ENCODE measurements around the gene YIPF2.

DNA sequence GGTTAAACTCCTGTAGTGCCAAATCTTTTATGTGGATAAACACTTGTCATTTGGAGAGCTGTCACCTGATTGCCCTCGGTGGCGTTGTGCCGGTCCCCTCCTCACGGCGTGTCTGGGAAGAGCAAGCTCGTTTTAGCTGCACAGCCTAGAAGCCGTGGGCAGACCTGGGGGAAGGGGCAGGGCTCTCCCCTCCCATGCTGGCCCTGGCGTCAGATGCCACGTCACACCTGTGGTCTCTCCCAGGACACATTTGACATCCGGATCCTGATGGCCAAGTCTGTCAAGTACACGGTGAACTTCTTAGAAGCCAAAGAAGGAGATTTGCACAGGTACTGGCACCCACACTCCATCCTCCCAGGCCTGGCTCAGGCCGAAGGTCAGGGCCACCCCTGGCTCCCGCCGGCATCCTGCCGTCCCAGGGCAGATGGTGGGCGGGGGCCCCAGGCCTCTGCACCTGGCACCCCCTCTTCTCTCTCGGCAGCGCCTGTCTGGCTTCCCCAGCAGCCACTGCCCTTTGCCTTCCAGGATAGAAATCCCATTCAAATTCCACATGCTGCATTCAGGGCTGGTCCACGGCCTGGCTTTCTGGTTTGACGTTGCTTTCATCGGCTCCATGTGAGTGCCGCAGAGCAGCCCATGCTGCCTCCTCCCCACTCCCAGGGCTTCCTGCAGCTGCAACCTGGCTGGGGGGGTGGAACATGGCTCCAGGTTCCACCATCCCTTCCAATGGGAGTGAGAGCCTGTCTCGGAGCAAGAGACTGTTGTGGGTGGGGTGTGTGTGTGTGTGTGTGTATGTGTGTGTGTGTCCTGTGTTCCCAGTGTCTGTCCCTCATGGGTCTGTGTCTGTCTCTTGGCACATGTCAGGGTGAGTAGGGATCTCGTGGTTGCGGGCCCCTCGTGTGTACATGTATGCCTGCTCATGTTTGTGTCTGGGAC, 8.8 kb downstream of the YIPF2 start:
- TF ChIP-seq EZH2 (IDR thresholded peaks at IDR 0.05; ENCODE audit: insufficient read depth, poor library complexity, severe bottlenecking): no peak
- TF ChIP-seq EZH2phosphoT487 (IDR thresholded peaks at IDR 0.05; ENCODE audit: insufficient read depth, low read depth): no peak

All from GM23248 (cell line).